HS-27A (cell line): ENCODE data around the gene CTIF.

Experiments
- DNase-seq: peaks from one replicate; pipeline ENCODE4 v3.0.0-alpha.2; 2012; ENCODE audit warnings: low read depth, missing footprints

CTIF gene

DNA sequence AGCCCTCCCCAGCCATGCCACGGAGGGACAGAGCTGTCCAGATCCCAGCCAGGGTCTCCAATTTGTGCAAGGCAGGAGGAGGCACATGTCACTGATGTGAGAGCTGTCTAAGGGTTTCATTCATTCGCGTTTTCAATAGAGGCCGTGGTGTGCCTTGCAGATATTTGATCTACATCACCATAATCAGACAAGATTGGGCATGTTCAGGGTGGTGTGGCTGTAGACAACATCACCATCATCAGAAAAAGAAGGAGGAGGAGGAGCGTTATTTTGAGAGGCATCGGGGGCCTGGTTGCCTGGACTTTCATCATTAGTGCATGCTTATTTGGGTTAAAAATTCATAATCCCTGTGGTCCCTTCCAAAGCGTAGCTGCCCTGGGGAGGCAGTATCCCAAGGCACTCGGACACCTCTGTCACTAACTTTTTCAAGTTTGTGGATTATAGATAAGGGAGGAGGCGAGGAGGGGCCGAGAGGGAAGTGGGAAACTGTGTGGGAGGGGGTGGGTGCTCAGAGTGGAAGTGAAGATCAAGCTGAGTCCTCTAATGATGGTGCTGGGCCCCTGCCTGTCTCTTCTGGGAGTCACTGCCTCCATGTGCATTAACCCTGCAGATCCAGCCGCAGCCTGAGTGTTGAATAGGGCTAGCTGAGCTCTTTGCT, 194.1 kb downstream of the CTIF start:
- no peak for DNase-seq

DNA sequence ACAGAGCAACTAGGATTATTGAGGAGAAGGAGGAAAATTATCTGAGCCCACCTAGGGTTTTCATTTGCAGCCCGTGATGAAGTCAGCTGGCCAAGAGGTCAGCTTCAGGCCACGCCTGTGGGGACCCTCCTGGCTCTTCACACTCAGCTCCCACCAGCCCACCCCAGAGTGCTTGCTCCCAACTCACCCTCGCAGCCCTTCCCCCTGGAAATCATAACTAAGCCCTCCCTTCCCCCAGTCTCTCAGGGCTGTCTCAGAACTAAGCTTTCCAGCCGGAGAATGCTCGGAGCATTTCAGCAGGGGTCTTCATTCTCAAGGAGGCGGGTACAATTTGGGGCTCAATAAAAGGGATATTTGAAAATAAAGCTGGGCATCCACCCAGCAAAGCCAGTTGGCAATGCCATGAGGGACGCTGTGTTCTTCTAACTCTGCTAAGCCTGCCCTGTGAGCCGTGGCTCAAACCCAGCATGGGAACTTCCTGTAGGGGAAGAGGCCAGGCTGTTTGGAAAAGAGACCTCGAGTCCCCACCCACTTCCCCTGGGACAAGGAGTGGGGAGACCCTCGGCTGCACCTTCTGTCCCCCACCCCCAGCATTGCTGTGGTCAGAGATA, 194.9 kb downstream of the CTIF start:
- DNase-seq = no peak

DNA sequence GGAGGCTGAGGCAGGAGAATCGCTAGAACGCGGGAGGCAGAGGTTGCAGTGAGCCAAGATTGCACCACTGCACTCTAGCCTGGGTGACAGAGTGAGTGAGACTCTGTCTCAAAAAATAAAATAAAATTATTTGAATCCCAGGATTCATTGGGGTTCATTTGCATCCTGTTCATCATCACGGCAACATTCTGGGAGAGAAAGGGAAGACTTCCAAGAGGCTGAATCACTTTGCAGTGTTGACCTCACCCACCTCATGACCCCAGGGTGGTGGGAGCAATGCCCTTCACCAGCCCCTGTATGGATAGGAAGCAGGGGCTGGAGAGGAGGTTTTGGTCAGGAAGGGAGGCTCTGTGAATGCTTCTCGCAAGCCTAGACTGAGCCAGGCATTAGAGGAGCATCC, 195.6 kb downstream of the CTIF start:
- DNase-seq = no peak

DNA sequence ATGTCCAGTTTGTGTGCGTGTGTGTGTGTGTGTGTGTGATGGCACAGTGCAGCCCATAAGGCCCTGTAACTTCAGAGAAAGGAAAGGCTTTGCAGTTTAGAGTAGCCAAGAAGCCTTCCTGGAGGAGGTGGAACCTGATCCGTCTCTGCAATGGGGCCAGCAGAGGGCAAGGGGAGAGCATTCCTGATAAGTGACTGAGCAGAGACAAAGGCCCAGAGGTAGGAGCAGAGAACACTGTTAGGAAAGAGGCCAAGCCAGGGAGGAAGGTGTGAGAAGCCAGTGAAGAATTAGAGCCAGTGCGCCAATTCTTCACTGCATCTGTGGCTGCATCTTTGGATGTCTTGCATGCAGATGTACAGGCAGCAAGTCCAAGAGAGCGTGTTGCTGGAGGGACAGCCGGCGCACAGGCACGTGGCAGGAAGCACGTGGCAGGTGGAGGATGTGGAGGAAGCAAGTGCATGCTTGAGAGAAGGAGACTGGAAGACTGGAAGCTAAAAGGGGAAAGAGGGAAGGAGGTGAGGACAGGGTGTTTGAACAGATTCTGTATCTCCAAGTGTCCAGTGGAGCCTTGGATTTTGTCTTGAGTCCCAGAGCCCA, 196.3 kb downstream of the CTIF start:
- DNase-seq = no peak

DNA sequence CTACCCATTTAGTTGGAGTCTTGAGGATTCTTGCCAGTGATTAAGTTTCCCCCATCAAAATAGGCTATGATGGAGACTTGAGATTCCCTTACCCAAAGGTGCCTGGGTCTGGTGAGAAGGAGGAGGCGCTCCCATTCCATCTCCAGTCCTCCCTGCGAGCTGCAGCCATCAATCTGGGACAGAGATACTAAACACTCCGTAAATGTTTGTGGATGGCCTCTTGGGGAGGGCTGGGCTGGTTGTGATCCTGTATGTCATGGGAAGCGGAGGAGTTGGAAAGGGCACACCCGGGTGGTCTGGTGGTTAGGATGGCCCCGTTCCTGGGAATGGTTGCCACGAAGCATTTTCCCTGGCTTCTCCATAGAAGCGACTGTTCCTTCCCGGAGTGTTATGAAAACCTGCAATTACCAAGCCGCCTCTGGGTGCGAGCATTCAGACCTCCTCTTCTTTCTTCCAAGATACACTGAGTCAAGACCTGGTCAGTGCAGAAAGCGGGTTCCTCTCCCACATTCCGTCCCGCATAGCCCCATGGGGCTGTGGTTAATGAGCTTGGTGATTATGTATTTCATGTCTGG, 196.9 kb downstream of the CTIF start:
- no peak for DNase-seq

DNA sequence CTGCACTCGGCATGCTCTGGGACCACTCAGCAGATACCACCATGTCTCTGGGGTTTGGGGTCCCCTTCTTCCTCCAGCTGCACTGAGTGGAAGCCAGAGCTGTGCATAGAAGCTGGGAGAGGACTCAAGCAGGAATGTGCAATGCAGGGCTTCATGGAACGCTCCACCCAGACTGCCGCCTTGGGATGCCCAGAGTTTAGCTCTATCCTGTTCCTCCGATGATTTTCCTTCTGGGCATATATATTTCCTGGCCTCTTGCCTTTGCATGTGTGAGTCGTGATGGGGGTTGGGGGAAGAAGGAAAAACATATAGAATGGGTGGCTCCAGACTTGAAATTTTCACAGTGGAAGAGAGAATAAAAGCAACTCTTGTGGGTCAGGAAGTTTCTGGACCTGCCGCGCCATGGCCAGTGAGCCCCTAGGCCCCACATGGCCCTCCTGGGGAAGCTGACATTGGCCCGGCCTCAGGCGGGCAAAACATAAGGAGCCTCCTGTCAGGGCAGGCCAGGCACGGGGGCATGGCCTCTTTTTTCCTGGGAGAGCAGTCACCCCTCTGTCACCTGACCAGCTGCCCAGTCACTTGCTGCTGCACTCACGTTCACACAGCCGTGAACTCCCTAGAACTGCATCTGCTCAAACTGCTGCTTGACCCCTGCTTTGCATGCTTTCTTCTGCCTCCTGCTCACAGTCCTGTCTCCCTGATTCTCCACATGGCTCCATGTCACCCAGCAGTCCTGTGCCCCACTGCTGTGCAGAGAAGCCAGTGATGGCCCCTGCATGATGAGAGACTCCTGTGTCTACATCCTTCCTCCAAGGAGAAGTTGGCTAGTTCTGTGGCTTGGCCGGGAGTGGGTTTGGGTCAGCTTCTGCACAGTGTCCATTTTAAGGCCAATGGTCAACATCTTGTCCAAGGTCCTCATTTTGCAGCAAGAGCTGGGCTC, 197.8 kb downstream of the CTIF start:
- no peak for DNase-seq

DNA sequence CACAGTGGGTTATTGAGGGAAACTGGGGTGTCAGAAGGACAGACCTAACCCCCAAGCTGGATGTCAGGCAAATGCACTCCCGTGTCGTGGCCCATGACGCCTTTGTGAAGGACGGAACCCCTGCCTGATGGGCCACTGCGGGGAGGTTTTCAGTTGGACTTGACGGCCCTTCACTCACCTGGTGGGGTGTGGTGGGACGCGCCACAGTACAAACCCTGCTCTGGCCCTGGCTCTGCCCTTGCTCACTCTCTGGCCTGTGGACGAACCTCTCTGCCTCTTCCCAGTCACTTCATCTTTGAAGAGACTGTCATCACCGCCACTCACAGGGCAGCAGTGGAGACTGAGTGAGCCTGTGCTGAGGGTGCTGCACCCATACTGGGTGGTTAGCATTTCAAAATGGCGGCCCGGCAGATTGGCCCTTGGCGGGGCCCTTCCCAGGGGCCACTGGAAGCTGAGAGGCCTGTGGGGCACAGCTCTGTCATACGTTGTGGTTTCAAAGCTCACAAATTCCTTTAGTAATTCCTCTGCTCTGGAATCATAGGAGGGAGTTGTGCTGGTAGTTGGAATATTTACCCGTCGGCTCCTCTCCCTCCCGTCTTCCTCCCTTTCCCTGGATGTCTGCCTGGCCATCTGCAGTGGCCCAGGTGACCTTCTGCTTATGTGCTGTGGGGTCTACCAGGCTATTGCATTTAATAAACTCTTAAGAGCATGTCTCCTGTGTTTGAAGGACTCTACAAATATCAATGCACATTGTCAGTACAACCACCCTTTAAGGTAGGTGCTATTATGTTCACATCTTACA, 200.6 kb downstream of the CTIF start:
- no peak for DNase-seq

DNA sequence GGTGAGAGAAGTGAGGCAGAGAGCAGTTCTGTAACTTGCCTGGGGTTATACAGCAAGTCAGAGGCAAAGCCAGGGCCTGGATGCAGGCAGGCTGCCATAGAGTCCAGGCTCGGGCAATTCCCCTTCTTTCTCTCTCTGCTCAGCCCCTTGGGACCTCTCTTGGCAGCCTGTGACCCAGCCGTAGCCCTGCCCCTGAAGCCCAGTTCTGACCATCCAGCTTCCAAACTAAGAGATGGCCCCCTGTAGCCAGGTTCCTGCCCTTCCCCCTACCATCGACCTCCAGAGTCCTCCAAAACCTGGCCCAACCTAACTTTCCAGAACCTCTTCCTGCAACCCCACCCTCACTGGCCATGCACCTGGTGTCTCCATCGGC, 201.2 kb downstream of the CTIF start:
- DNase-seq = no peak

DNA sequence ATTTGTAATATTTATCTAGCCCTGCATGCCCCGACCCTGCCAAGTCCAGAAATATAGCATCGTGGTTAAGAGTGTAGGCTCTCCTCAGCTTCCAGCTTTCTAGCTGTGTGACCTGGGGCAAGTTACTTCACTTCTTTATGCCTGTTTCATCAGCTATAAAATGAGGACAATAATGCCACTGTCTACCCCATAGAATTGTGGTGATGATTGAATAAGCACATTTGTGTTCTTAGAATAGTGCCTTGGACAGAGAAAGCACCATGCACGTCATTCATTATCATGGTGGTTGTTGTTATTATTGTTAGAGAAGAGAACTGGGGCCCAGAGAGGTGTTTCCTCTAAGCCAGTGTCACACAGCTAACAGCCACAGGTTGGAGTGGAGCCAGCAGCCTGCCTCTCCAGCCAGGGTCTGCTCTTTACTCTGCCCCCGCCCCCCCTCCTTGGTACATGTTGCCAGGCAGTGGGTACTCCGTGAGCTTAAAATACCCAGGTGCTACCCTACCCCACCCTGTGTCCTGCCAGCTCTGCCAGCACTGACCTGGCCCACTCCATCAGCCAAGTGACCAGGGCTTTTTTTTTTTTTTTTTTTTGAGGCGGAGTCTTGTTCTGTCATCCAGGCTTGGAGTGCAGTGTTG, 202.1 kb downstream of the CTIF start:
- no peak for DNase-seq

DNA sequence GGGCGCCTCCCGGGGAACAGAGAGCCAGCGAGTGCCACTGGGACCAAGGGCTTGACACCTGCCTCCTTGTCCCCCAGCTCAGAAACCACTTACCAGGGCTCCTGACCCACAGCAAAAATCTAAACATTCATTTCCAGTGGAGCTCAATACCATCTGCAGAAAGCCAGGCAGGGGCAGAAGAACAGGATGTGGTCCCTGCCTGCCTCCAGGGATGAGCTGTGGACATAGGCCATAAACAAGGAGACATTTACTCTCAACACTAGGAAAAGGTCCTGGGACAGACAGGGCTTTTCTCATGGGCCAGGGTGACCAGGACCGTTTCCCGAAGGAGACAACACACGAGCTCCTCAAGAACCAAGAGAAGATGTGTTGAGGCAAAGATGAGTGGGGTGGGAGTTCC, 203.0 kb downstream of the CTIF start:
- no peak for DNase-seq

DNA sequence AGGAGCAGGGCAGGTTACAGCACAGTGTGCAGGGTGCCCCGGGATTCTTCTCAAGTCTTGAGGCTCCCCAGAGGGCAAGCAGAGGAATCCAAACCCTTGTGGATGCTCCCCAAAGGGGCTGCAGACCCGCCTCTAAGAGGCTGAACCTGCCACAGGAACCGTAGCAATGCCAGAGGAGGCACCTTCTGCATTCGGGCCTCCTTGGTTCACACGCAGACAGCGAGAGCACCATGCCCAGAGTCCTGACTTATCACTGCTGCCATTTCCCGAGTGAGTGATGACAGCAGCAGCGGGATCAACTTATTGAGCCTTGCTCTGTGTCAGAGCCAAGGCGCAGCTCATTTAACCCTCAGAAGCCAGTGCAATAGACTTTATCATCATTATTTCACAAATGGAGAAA, 203.5 kb downstream of the CTIF start:
- no peak for DNase-seq

DNA sequence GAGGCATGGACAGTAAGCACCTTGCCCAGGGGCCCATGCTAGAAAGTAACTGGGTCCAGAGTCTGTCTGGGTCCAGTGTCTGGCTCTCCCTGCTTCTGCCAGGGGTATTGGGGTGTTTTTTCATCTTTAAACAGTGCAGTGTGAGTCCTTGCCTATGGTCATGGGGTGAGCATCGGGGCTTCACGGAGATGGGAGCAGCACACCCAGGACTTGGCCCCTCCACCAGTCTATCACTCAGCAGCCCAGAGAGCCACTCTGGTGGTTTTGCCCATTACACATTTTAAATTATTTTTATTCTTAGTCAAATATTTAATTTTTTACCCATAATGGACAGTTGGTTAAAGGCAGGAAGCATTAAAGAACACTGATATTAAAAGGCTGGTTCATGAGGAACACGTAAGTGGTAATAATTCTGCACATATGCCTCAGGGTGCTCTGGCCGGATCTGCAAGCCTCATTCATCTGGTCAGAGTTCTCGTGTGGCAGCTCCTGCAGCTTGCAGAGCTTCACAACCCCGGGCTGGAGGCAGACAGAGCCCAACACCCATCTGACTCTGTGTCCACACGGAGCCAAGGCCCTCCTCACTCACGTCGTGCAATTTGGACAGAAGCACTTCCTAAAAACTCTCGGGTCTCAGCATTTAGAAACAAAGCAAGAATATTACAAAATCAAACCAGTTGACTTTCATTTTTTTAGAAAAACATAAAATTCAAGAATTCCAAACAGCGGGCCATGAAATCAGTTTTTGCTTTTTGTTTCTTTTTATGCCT, 204.1 kb downstream of the CTIF start:
- no peak for DNase-seq

DNA sequence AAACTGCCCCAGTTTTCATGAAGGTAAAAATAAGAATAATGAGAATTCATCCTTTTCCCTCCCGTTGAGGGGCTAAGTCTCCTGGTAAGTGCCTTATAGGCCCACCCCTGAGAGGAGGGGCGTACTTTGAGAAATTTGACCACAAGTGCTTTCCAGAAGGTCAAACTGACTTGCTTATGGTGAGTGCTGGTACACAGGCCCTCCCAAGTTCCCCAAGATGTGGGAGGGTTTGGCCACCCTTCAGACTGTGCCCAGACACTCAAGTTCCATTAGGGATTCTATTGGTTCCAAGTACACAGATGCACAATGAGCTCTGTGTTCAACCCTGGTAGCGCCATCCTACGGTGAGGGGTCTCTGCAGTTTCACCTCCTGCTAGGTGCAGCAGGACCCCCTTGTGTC, 205.1 kb downstream of the CTIF start:
- no peak for DNase-seq

DNA sequence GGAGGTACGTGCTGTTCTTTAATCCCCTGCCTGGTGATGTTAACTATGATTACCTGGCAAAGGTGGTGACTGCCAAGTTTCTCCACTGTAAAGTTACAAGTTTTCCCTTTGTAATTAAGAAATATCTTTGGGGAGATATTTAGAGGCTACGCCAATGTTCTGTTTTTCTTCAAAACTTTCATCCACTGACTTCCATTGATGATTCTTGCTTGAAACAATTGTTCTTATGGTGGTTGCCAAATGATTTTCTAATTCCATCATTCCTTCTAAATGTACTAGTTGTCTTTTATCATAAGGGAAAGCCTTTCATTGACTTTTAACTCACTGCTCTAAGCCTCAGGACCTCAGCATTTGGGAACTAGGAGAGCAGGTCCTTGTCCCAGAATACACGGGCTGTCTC, 206.5 kb downstream of the CTIF start:
- DNase-seq = no peak

DNA sequence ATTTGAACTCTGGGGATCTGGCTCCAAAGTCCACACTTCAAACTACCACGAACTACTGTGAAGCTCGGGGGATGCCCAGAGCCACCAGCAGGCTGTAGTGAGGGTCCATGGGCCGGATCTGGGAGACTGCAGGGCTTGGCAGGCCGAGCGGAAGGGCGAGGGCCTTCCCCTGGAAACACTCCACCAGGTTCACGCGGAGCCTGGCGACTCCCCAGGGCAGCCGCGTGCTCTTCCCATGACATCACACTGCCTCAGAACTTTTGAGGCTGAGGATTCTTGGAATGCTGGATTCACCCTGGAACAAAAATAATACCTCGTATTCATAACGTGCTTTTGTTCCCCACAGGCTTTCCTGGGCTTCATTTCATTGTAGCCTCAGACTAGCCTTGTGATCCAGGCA, 210.9 kb downstream of the CTIF start:
- no peak for DNase-seq

DNA sequence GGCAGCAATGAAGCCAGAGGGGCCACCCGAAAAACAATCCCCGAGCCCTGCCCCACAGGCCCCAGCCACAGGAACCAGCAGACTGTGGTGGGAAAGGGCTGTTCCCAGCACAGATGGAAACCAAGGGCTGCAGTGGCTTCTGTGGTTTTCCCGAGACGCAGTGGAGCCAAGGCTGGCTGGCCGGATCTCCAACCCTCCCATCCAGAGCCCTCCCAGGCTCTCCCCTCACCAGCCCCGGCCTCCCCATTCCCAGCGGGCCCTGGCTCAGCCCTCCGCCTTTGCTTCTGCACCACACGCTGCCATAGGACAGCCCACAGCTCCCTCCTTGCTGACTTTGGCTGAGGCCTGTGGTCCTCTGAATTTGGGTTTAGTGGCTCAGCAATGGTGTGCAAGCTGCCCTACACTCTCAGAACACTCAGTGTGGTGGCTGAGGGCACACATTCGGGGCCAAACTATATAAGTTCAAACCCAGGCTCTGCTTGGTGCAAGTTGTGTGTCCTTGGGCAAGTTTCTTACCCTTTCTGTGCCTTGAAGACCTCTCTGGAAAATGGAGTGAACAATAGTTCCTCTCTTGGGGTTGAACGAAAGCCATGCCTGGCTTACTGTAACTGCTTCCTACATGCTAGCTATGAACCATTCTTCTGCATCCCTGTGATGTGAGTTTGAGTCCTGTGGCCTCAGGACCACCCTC, 211.8 kb downstream of the CTIF start:
- no peak for DNase-seq

DNA sequence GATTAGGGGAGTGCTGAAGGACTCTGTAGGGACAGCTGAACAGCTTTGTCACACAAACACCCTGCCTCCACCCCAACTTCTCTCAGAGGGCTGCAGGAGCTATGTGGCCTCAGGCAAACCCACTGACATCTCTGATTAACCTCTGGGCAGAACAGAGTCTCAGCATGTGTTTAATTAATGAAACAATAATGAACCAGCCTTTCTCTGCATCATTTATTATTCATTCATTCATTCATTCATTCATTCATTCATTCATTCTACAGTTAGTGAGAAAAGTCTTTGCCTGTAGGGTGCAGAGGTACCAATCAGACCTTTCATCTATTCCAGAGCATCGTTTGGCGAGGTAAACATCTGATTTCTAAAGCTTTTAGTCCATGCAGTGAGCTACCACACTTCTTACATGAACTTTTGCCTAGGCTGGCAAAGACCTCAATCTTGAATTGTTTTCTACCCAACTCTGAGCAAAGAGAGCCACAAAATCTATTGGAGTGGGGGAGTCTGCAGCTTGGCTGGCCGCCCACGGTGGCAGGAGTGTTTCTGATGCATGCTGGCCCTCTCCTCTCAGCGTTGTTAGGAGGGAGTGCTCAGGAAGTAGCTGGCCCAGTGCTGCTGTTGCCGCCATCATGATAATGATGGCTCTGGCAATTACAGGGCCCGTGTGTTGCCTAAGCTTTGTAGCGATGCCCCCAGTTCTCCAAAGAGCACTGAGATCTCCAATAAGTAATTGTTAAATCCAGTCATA, 213.1 kb downstream of the CTIF start:
- DNase-seq = no peak

DNA sequence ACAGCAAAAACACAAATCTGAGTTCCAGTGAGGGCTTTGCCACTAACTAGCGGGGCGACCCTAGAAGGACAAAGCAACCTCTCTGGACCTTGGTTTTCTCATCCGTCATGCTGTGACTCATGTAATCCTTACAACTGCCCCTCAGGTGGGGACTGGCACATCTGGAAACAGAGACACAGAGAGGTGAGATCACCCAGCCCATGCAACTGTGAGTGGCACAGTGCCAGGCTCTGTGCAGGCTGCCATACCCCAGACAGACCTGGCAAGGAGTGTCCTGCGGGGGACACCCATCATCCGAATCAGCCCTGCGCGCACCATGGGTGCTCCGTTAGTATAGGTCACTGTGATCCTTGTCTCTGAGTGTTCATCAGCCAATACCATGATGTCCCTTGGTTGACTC, 213.6 kb downstream of the CTIF start:
- DNase-seq = no peak

DNA sequence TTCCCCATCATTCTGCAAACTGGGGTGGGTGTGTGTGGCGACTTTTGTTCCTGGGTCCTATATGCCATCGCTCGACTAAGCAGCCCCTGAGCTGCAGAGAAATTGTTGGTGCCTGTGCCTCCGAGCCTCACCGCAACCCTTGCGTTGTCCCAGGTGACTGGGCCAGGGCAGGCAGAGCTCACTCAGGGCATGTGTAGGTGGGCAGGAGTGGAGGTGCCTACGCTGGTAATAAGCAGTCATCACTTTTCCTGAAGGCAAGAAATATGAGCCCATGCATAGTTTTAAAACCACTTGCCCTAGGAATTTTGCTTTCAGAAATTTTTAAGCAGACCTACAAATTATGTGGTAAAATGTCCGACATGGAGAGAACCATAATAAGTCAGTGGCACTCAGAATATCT, 214.1 kb downstream of the CTIF start:
- DNase-seq = no peak
